Measurements from ENCODE around the gene ZNF750. TPM values are rescaled to one million over a fixed set of nuclear protein-coding genes. Genes with fewer than 3 reads are reported as not detected.

The ZNF750 gene
- polyA plus RNA-seq, 1 donor (not counting 4 experiments of a cell fraction or from before 2014, with no cell fraction given): 5.5 TPM

DNA sequence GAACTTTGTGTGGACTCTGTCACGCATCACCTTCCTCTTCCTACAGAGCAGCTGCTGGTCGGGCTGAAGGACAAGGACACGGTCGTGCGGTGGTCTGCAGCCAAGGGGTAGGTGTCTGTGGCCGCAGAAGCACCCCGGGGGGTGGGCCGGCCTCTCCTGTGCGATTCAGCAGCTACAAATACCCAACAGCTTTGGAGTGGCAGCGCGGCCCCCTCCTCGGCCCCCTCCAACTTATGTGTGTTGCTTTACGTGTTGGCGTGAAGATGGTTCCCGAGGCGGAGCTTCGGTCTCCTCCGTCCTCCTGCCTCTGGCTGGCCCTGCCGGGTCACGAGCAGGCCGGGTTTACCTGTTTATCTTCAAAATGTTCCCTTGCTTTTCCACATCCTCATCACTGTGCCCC lies 32.3 kb downstream of the ZNF750 start:
- no peaks in the 10 kb centered on the region for H3K9me3 ChIP-seq (ENCODE audit: control insufficient read depth, low read depth, low read length)
- DNase-seq (ENCODE audit: low read depth, low spot score) (no peak), FAIRE-seq (no peak)
- H3K27me3 ChIP-seq (ENCODE audit: control insufficient read depth, extremely low read depth, insufficient read depth, low read length): no peaks in the 10 kb centered on the region
- H3K36me3 ChIP-seq (ENCODE audit: control insufficient read depth in 2 of 2, extremely low read depth in 1 of 2, insufficient read depth in 2 of 2, low read length in 2 of 2): peaks cover 9 to 27% of the 10 kb centered on the region in 2 experiments
- H2AFZ ChIP-seq (ENCODE audit: control insufficient read depth, low read length): no peak overlapping the region
- H3K9me1 ChIP-seq (ENCODE audit: control insufficient read depth, extremely low read depth, insufficient read depth, low read length): no peaks in the 10 kb centered on the region
- no peak overlapping the region for H3K27ac ChIP-seq (ENCODE audit: control insufficient read depth, insufficient read depth, low read length)
- H3K4me1 ChIP-seq (ENCODE audit: control insufficient read depth, extremely low read depth, insufficient read depth, low read length): no peaks in the 10 kb centered on the region
- H3K4me2 ChIP-seq (ENCODE audit: control insufficient read depth, extremely low read depth, insufficient read depth, low read depth, low read length): no peak overlapping the region
- TF ChIP-seq CTCF (optimal IDR thresholded peaks at IDR 0.05 in 1 of 3, IDR thresholded peaks at IDR 0.05 in 1 of 3, conservative IDR thresholded peaks at IDR 0.05 in 1 of 3; ENCODE audit: extremely low read depth in 1 of 3, insufficient read depth in 2 of 3, low read length in 3 of 3): no peak
- no peak for TF ChIP-seq EZH2 (IDR thresholded peaks at IDR 0.05; ENCODE audit: low read length)
- H3K4me3 ChIP-seq (ENCODE audit: control insufficient read depth in 2 of 3, extremely low read depth in 1 of 3, insufficient read depth in 2 of 3, low read depth in 1 of 3, low read length in 3 of 3): no peak overlapping the region
- H4K20me1 ChIP-seq (ENCODE audit: control insufficient read depth, extremely low read depth, insufficient read depth, low read length): peaks cover 3% of the 10 kb centered on the region
- dilution Hi-C loops (cut with MboI; ENCODE audit: extremely low pct_ligation_motif_present, low sequenced_read_pairs): no loop called here
- peaks cover 11% of the 10 kb centered on the region for H3K79me2 ChIP-seq (ENCODE audit: control insufficient read depth, insufficient read depth, low read length)
- H3K9ac ChIP-seq (ENCODE audit: control insufficient read depth, extremely low read depth, insufficient read depth, low read length): no peak overlapping the region

DNA sequence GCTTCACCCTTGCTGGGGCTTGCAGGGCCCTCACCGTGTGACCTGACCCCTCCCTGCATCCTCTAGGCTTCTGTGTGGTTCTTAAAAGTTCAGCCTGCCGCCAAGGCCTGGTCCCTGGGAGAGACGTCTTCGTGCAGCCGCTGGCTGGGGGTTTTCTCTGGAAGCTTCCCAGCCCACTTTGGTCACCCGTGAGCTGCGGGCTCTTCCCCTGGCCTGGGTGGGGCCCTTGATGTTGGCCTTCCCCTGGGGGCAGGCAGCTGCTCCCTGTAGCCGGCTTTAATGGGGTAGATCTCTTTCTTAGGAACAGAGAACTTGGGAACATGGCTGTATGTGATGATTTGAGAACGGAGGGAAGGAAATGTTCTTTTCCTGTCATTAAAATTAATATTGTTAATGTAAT lies 32.7 kb downstream of the ZNF750 start:
- peaks cover 6% of the 10 kb centered on the region for H4K20me1 ChIP-seq (ENCODE audit: control insufficient read depth, extremely low read depth, insufficient read depth, low read length)
- H3K79me2 ChIP-seq (ENCODE audit: control insufficient read depth, insufficient read depth, low read length): peaks cover 16% of the 10 kb centered on the region
- no peak overlapping the region for H3K9ac ChIP-seq (ENCODE audit: control insufficient read depth, extremely low read depth, insufficient read depth, low read length)
- no peak overlapping the region for H2AFZ ChIP-seq (ENCODE audit: control insufficient read depth, low read length)
- H3K4me2 ChIP-seq (ENCODE audit: control insufficient read depth, extremely low read depth, insufficient read depth, low read depth, low read length): no peak overlapping the region
- no peaks in the 10 kb centered on the region for H3K9me1 ChIP-seq (ENCODE audit: control insufficient read depth, extremely low read depth, insufficient read depth, low read length)
- DNase-seq (ENCODE audit: low read depth, low spot score) (no peak), FAIRE-seq (no peak)
- H3K36me3 ChIP-seq (ENCODE audit: control insufficient read depth in 2 of 2, extremely low read depth in 1 of 2, insufficient read depth in 2 of 2, low read length in 2 of 2): peaks cover 9 to 27% of the 10 kb centered on the region in 2 experiments
- H3K4me3 ChIP-seq (ENCODE audit: control insufficient read depth in 2 of 3, extremely low read depth in 1 of 3, insufficient read depth in 2 of 3, low read depth in 1 of 3, low read length in 3 of 3): no peak overlapping the region
- no peaks in the 10 kb centered on the region for H3K9me3 ChIP-seq (ENCODE audit: control insufficient read depth, low read depth, low read length)
- H3K27me3 ChIP-seq (ENCODE audit: control insufficient read depth, extremely low read depth, insufficient read depth, low read length): no peaks in the 10 kb centered on the region
- H3K4me1 ChIP-seq (ENCODE audit: control insufficient read depth, extremely low read depth, insufficient read depth, low read length): no peaks in the 10 kb centered on the region
- dilution Hi-C loops (cut with MboI; ENCODE audit: extremely low pct_ligation_motif_present, low sequenced_read_pairs): no loop called here
- TF ChIP-seq EZH2 (IDR thresholded peaks at IDR 0.05; ENCODE audit: low read length) (no peak), CTCF (optimal IDR thresholded peaks at IDR 0.05 in 1 of 3, IDR thresholded peaks at IDR 0.05 in 1 of 3, conservative IDR thresholded peaks at IDR 0.05 in 1 of 3; ENCODE audit: extremely low read depth in 1 of 3, insufficient read depth in 2 of 3, low read length in 3 of 3) (no peak)
- no peak overlapping the region for H3K27ac ChIP-seq (ENCODE audit: control insufficient read depth, insufficient read depth, low read length)

All from keratinocyte (primary cell).